Astrocyte (in vitro differentiated cells and primary cell): ENCODE measurements around the gene TLL1. TPM values are rescaled to one million over a fixed set of nuclear protein-coding genes. Genes with fewer than 3 reads are reported as not detected.

Experiments used
- DNase-seq: peaks from one replicate; pipeline ENCODE4 v3.0.0-alpha.2; 2010; ENCODE audit warnings: low read depth
- FAIRE-seq: peaks from 2 replicates; lab custom pipeline; 2011; peaks lifted over from hg19 to GRCh38; lab: Jason Lieb, UNC
- H2AFZ ChIP-seq: 2 replicates; pipeline ENCODE4 v1.6.0; 2012; ENCODE audit warnings: low read depth, low read length, inconsistent platforms
- H3K27ac ChIP-seq: 2 replicates; pipeline ENCODE4 v1.5.1; 2011; ENCODE audit warnings: low read depth, low read length, inconsistent platforms
- H3K27me3 ChIP-seq: 2 replicates; pipeline ENCODE4 v1.6.0; 2011; ENCODE audit warnings: low read length, inconsistent platforms; ENCODE audit not compliant: insufficient read depth
- H3K36me3 ChIP-seq: 2 replicates; pipeline ENCODE4 v1.5.1; 2011; ENCODE audit warnings: low read length, inconsistent platforms; ENCODE audit not compliant: insufficient read depth
- H3K4me1 ChIP-seq: 2 replicates; pipeline ENCODE4 v1.5.1; 2011; ENCODE audit warnings: low read length, inconsistent platforms; ENCODE audit not compliant: insufficient read depth
- H3K4me2 ChIP-seq: 2 replicates; pipeline ENCODE4 v1.6.0; 2012; ENCODE audit warnings: low read length, inconsistent platforms
- H3K4me3 ChIP-seq: 2 replicates; pipeline ENCODE4 v1.5.1; 2011; ENCODE audit warnings: low read depth, mild to moderate bottlenecking, low read length, inconsistent platforms; ENCODE audit not compliant: insufficient read depth
- H3K79me2 ChIP-seq: 2 replicates; pipeline ENCODE4 v1.6.0; 2012; ENCODE audit warnings: mild to moderate bottlenecking, low read length, inconsistent platforms; ENCODE audit not compliant: insufficient read depth
- H3K9ac ChIP-seq: 2 replicates; pipeline ENCODE4 v1.6.0; 2012; ENCODE audit warnings: mild to moderate bottlenecking, low read length, inconsistent platforms
- H3K9me3 ChIP-seq: 2 replicates; pipeline ENCODE4 v1.5.1; 2012; ENCODE audit warnings: low read depth, mild to moderate bottlenecking, low read length, inconsistent platforms; ENCODE audit not compliant: insufficient read depth
- H4K20me1 ChIP-seq: 2 replicates; pipeline ENCODE4 v1.6.0; 2012; ENCODE audit warnings: low read length, inconsistent platforms; ENCODE audit not compliant: insufficient read depth
- H3K27ac Mint-ChIP-seq: one replicate; pipeline ENCODE4 v1.8.0; 2021; ENCODE audit warnings: mild to moderate bottlenecking, mixed read lengths; ENCODE audit not compliant: unreplicated experiment
- H3K27me3 Mint-ChIP-seq: one replicate; pipeline ENCODE4 v1.8.0; 2021; ENCODE audit warnings: low read depth, mixed read lengths; ENCODE audit not compliant: unreplicated experiment
- H3K36me3 Mint-ChIP-seq: one replicate; pipeline ENCODE4 v1.8.0; 2021; ENCODE audit warnings: low read depth, mixed read lengths; ENCODE audit not compliant: unreplicated experiment
- H3K4me1 Mint-ChIP-seq: one replicate; pipeline ENCODE4 v1.8.0; 2021; ENCODE audit warnings: low read depth, mixed read lengths; ENCODE audit not compliant: unreplicated experiment
- H3K4me3 Mint-ChIP-seq: one replicate; pipeline ENCODE4 v1.8.0; 2021; ENCODE audit warnings: mild to moderate bottlenecking, moderate library complexity, mixed read lengths; ENCODE audit not compliant: unreplicated experiment
- H3K9me3 Mint-ChIP-seq: one replicate; pipeline ENCODE4 v1.8.0; 2021; ENCODE audit warnings: mild to moderate bottlenecking, mixed read lengths; ENCODE audit not compliant: unreplicated experiment
- CTCF ChIP-seq: IDR thresholded peaks from 2 replicates; pipeline ENCODE4 v1.5.1; 2011; ENCODE audit warnings: low read depth, mild to moderate bottlenecking, inconsistent platforms, low read length, moderate library complexity; ENCODE audit not compliant: insufficient read depth
- EZH2 ChIP-seq: IDR thresholded peaks from 2 replicates; pipeline ENCODE4 v1.6.1; 2012; ENCODE audit warnings: mild to moderate bottlenecking, low read length, inconsistent platforms; ENCODE audit not compliant: insufficient read depth
- total RNA-seq: library from RNA; stranded (reverse); gene quantifications from 2 replicates; pipeline ENCODE4 v1.2.1, GENCODE V29; 2021

The TLL1 gene
- total RNA-seq, 1 donor from 2014 or later, result 2.7 TPM

GRCh38 chr4:166019441-166020220 is 146.6 kb downstream of the TLL1 start:
- no peak overlapping the region for H3K4me3 Mint-ChIP-seq

GRCh38 chr4:166021617-166022016 is 148.6 kb downstream of the TLL1 start:
- Mint-ChIP-seq H3K27me3 (no peaks in the 10 kb centered on the region), H3K9me3 (peaks cover 2% of the 10 kb centered on the region), H3K36me3 (no peaks in the 10 kb centered on the region), H3K4me1 (peaks cover 7% of the 10 kb centered on the region), H3K27ac (no peak overlapping the region), H3K4me3 (no peak overlapping the region)
- DNase-seq, result no peak
- H3K9ac ChIP-seq, result no peak overlapping the region
- FAIRE-seq, result no peak
- H2AFZ ChIP-seq, result no peak overlapping the region
- no peak for TF ChIP-seq EZH2
- no peak for TF ChIP-seq CTCF
- H3K36me3 ChIP-seq, result no peaks in the 10 kb centered on the region
- H3K27ac ChIP-seq, result no peak overlapping the region
- no peak overlapping the region for H3K4me2 ChIP-seq
- no peaks in the 10 kb centered on the region for H3K4me1 ChIP-seq
- H3K9me3 ChIP-seq, result no peaks in the 10 kb centered on the region
- H3K4me3 ChIP-seq, result no peak overlapping the region
- H3K79me2 ChIP-seq, result no peaks in the 10 kb centered on the region
- H3K27me3 ChIP-seq, result no peaks in the 10 kb centered on the region
- no peaks in the 10 kb centered on the region for H4K20me1 ChIP-seq

More at GRCh38 chr4:166019441-166020220, 146.6 kb downstream of the TLL1 start:
- peaks cover 7% of the 10 kb centered on the region for H3K4me1 Mint-ChIP-seq
- Histone ChIP-seq H3K79me2 (no peaks in the 10 kb centered on the region), H4K20me1 (no peaks in the 10 kb centered on the region), H3K27ac (no peak overlapping the region), H3K9ac (no peak overlapping the region), H3K4me2 (no peak overlapping the region), H3K4me1 (no peaks in the 10 kb centered on the region), H3K36me3 (no peaks in the 10 kb centered on the region), H3K9me3 (no peaks in the 10 kb centered on the region), H3K27me3 (no peaks in the 10 kb centered on the region), H2AFZ (no peak overlapping the region), H3K4me3 (no peak overlapping the region)
- DNase-seq, result no peak
- FAIRE-seq, result no peak
- H3K36me3 Mint-ChIP-seq, result no peaks in the 10 kb centered on the region
- H3K9me3 Mint-ChIP-seq, result peaks cover 2% of the 10 kb centered on the region
- no peaks in the 10 kb centered on the region for H3K27me3 Mint-ChIP-seq
- no peak overlapping the region for H3K27ac Mint-ChIP-seq
- no peak for TF ChIP-seq EZH2
- no peak for TF ChIP-seq CTCF

GRCh38 chr4:166034965-166035364 is 161.9 kb downstream of the TLL1 start:
- no peak for FAIRE-seq
- H3K27ac Mint-ChIP-seq, result no peak overlapping the region

More at GRCh38 chr4:166034965-166035364, 161.9 kb downstream of the TLL1 start:
- H3K36me3 ChIP-seq, result no peaks in the 10 kb centered on the region
- Mint-ChIP-seq H3K9me3 (no peaks in the 10 kb centered on the region), H3K36me3 (no peaks in the 10 kb centered on the region), H3K4me3 (no peak overlapping the region), H3K27me3 (no peaks in the 10 kb centered on the region), H3K4me1 (no peaks in the 10 kb centered on the region)
- no peak overlapping the region for H3K4me3 ChIP-seq
- H3K9ac ChIP-seq, result no peak overlapping the region
- DNase-seq, result no peak
- H3K9me3 ChIP-seq, result no peaks in the 10 kb centered on the region
- H3K27ac ChIP-seq, result no peak overlapping the region
- H3K27me3 ChIP-seq, result no peaks in the 10 kb centered on the region
- no peaks in the 10 kb centered on the region for H3K79me2 ChIP-seq
- no peaks in the 10 kb centered on the region for H3K4me1 ChIP-seq
- no peak for TF ChIP-seq EZH2
- no peak for TF ChIP-seq CTCF
- no peak overlapping the region for H3K4me2 ChIP-seq
- no peaks in the 10 kb centered on the region for H4K20me1 ChIP-seq
- H2AFZ ChIP-seq, result no peak overlapping the region
